ENCODE results near the gene PRKCQ. TPM values are rescaled to one million over a fixed set of nuclear protein-coding genes. Genes with fewer than 3 reads are reported as not detected.

PRKCQ gene
- total RNA-seq, 6 experiments from 2014 or later: not detected

DNA sequence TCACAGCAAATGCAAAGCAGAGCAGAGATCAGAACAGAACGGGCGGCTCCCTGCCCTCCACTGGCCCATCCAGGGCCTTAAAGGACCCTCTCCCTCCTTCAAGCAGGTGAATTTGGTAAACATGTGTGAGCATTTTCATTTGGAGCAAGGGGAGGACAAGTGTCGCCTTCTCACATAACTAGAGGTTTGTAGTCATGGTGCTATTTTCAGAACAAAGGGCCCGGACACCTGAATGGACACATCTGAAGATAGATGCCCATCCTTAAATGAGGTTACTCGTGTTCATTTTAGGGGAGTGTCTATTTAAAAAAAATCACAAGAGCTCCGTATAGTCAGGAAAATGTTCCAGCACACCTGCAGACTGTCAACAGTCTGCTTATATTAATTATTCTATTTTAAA lies 153.8 kb downstream of the PRKCQ start:
- Mint-ChIP-seq H3K4me3 (no peak overlapping the region), H3K4me1 (ENCODE audit: low read depth) (no peaks in the 10 kb centered on the region), H3K27ac (no peak overlapping the region), H3K9me3 (no peaks in the 10 kb centered on the region), H3K27me3 (ENCODE audit: insufficient read depth) (peaks cover 11% of the 10 kb centered on the region), H3K36me3 (ENCODE audit: low read depth) (no peaks in the 10 kb centered on the region)
- DNase-seq: no peak
- TF ChIP-seq, protein P1, sequence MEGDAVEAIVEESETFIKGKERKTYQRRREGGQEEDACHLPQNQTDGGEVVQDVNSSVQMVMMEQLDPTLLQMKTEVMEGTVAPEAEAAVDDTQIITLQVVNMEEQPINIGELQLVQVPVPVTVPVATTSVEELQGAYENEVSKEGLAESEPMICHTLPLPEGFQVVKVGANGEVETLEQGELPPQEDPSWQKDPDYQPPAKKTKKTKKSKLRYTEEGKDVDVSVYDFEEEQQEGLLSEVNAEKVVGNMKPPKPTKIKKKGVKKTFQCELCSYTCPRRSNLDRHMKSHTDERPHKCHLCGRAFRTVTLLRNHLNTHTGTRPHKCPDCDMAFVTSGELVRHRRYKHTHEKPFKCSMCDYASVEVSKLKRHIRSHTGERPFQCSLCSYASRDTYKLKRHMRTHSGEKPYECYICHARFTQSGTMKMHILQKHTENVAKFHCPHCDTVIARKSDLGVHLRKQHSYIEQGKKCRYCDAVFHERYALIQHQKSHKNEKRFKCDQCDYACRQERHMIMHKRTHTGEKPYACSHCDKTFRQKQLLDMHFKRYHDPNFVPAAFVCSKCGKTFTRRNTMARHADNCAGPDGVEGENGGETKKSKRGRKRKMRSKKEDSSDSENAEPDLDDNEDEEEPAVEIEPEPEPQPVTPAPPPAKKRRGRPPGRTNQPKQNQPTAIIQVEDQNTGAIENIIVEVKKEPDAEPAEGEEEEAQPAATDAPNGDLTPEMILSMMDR (IDR thresholded peaks at IDR 0.05): no peak

DNA sequence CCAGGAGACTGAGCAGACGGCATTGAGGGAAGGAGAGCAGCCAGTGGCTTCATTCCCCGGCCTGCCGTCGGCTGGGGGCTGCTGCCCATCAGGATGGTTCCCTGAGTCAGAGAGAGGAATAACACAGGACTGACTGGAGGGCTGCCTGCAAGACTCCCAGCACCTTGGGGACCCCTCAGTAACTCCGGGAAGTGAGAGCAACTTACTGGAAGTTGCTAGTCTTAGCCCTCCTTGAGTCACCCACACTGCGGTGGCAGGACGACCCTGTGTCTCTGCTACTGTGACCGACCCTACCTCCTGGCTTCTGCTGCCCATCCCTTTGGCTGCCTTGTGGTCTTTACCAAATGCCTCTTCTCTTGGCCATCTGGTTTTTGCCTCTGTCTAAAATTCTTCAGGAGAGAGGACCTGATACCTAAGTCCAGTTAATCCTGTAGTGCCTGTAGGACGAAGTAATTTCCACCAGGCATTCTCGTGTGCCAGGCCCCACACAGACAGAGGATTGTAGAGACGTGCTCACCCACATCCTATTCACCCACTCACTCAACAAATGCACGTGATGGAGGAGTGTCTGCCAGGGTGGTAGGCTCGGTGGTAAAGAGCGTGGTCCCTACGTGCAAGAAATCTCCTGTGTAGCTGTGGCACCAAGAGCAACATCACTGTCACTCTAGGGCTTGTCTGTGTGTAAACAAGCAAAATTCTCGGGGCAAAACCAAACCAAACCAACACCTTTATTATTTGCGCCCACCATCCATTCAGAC lies 156.5 kb downstream of the PRKCQ start:
- Mint-ChIP-seq H3K27ac (no peak overlapping the region), H3K4me1 (ENCODE audit: low read depth) (no peaks in the 10 kb centered on the region), H3K4me3 (no peak overlapping the region), H3K9me3 (no peaks in the 10 kb centered on the region), H3K27me3 (ENCODE audit: insufficient read depth) (peaks cover 15% of the 10 kb centered on the region), H3K36me3 (ENCODE audit: low read depth) (no peaks in the 10 kb centered on the region)
- no peak for DNase-seq
- TF ChIP-seq, protein P1 (IDR thresholded peaks at IDR 0.05): no peak

DNA sequence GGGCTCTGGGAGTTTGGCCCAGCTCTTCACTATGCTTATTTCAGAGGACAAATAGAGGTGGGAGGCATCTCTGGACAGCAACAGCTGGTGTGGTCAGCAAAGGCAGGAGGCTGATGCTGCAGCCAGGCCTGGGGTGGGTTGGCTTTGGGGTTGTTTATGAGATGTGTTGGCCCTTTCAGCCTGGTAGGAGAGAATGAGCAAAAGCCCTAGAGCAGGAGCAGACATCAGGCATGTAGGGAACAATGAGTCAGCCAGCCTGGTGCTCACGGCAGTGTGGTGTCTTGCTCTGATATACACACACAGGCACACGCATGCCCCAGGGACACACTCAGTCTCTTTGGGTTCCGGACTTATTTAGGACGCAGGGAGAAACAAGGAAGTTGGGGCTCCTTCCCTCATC lies 157.1 kb downstream of the PRKCQ start:
- TF ChIP-seq, protein P1 (IDR thresholded peaks at IDR 0.05): no peak
- no peaks in the 10 kb centered on the region for H3K36me3 Mint-ChIP-seq (ENCODE audit: low read depth)
- no peak for DNase-seq
- no peak overlapping the region for H3K4me3 Mint-ChIP-seq
- H3K4me1 Mint-ChIP-seq (ENCODE audit: low read depth): no peaks in the 10 kb centered on the region
- no peak overlapping the region for H3K27ac Mint-ChIP-seq
- H3K9me3 Mint-ChIP-seq: no peaks in the 10 kb centered on the region
- H3K27me3 Mint-ChIP-seq (ENCODE audit: insufficient read depth): peaks cover 15% of the 10 kb centered on the region

DNA sequence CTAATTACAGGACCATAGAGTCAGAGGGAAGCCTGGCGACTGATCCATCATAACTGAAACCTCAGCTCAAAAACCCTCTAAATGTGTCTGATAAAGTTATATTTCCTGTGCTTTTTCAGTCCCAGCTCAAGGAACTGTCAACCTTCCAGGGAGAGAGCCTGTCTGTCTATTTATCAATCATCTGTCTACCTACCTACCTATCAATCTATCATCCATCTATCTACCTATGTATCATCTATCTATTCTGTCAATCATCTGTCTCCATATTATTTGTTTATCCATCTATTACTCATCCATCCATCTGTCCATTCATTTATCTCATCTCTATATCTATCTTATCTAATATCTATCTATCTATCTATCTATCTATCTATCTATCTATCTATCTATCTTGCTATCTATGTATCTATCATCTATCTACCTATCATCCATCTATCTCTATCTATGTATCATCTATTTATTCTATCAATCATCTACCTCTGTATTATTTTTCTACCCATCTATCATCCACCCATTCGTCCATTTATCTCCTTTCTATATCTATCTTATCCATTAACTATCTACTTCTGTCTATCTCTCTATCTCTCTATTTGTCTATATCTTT lies 161.4 kb downstream of the PRKCQ start:
- no peak overlapping the region for H3K27ac Mint-ChIP-seq
- no peaks in the 10 kb centered on the region for H3K36me3 Mint-ChIP-seq (ENCODE audit: low read depth)
- no peak for DNase-seq
- H3K4me3 Mint-ChIP-seq: no peak overlapping the region
- no peaks in the 10 kb centered on the region for H3K4me1 Mint-ChIP-seq (ENCODE audit: low read depth)
- H3K27me3 Mint-ChIP-seq (ENCODE audit: insufficient read depth): peaks cover 16% of the 10 kb centered on the region
- no peaks in the 10 kb centered on the region for H3K9me3 Mint-ChIP-seq
- TF ChIP-seq, protein P1 (IDR thresholded peaks at IDR 0.05): no peak

DNA sequence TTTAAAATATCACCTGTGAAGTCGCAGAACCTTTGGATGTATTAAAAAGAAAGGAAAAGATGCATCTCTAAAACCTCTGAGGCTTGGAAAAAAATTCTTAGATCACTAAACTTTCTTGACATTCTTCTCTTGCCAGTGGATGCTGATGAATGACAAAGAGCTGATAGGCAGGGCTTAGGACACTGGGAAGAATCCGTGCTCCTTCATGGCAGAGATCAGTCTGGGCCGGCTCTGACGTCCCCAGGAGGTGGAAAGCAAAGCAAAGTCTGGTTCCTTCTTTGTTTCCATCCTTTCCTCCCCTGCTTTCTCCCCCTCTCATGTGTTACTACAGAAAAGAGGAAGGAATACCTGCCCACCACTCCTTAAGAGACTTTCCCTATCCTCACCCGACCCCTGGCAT lies 161.9 kb downstream of the PRKCQ start:
- TF ChIP-seq, protein P1 (IDR thresholded peaks at IDR 0.05): no peak
- DNase-seq: no peak
- no peak overlapping the region for H3K4me3 Mint-ChIP-seq
- no peak overlapping the region for H3K27ac Mint-ChIP-seq
- no peaks in the 10 kb centered on the region for H3K4me1 Mint-ChIP-seq (ENCODE audit: low read depth)
- H3K27me3 Mint-ChIP-seq (ENCODE audit: insufficient read depth): peaks cover 16% of the 10 kb centered on the region
- no peaks in the 10 kb centered on the region for H3K9me3 Mint-ChIP-seq
- H3K36me3 Mint-ChIP-seq (ENCODE audit: low read depth): no peaks in the 10 kb centered on the region
